Measurements from ENCODE around the gene TMEM60. TPM values are rescaled to one million over a fixed set of nuclear protein-coding genes. Genes with fewer than 3 reads are reported as not detected.

TMEM60 gene
- total and polyA plus RNA-seq, 4 donors = 4.9 to 16.7 (median 9.8) TPM

DNA sequence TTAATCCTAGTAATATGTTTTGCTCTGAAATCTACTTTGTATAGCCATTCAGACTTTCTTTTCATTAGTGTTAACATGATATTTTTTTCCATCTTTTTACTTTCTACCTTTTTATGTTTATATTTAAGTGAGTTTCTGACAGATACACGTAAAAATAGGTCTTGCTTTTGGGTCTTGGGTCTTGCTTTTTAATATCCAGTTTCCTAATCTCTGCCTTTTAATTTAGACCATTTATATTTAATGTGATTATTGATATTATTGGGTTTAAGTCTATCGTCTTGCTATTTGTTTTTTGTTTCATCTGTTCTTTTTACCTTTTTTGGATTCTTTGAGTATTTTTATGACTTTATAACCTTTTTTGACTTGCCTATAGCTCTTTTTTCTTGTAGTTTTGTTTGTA lies 8.2 kb upstream of the TMEM60 start:
- no peak for DNase-seq (ENCODE audit: low spot score)
- Histone ChIP-seq H3K27me3 (ENCODE audit: control insufficient read depth in 4 of 4, insufficient read depth in 4 of 4, low read length in 3 of 4) (no peaks in the 10 kb centered on the region), H3K9ac (ENCODE audit: low read depth in 1 of 2, low read length in 2 of 2) (no peak overlapping the region), H3K27ac (ENCODE audit: low read depth in 1 of 2, low read length in 2 of 2) (no peak overlapping the region), H3K4me3 (ENCODE audit: low read depth in 1 of 3, low read length in 3 of 3) (no peak overlapping the region), H3K4me1 (ENCODE audit: control insufficient read depth in 4 of 4, insufficient read depth in 4 of 4, low read length in 3 of 4) (peaks cover 0 to 4% (median 0%) of the 10 kb centered on the region in 4 donors), H3K9me3 (ENCODE audit: control insufficient read depth in 4 of 4, low read length in 3 of 4) (peaks cover 0 to 8% (median under 1%) of the 10 kb centered on the region in 4 donors), H3K36me3 (ENCODE audit: control insufficient read depth in 4 of 4, insufficient read depth in 3 of 4, low read depth in 1 of 4, low read length in 3 of 4) (no peaks in the 10 kb centered on the region)
- WGBS = 98% methylated on average over 2 of the region's 2 CpGs
- TF ChIP-seq SP1 (IDR thresholded peaks at IDR 0.05) = no peak
- TF ChIP-seq, protein P1, sequence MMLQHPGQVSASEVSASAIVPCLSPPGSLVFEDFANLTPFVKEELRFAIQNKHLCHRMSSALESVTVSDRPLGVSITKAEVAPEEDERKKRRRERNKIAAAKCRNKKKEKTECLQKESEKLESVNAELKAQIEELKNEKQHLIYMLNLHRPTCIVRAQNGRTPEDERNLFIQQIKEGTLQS (IDR thresholded peaks at IDR 0.05) = no peak
- TF ChIP-seq, protein P2, sequence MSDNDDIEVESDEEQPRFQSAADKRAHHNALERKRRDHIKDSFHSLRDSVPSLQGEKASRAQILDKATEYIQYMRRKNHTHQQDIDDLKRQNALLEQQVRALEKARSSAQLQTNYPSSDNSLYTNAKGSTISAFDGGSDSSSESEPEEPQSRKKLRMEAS (IDR thresholded peaks at IDR 0.05) = no peak
- TF ChIP-seq FOXA2 (IDR thresholded peaks at IDR 0.05) = no peak
- no peak for TF ChIP-seq EGR1 (IDR thresholded peaks at IDR 0.05; ENCODE audit: low read depth in 2 of 2)
- TF ChIP-seq FOXA1 (IDR thresholded peaks at IDR 0.05) = no peak
- no peak for TF ChIP-seq RAD21 (IDR thresholded peaks at IDR 0.05)
- TF ChIP-seq HNF4G (IDR thresholded peaks at IDR 0.05) = no peak
- TF ChIP-seq HNF4A (conservative IDR thresholded peaks at IDR 0.05) = no peak
- TF ChIP-seq RXRA (IDR thresholded peaks at IDR 0.05) = no peak

DNA sequence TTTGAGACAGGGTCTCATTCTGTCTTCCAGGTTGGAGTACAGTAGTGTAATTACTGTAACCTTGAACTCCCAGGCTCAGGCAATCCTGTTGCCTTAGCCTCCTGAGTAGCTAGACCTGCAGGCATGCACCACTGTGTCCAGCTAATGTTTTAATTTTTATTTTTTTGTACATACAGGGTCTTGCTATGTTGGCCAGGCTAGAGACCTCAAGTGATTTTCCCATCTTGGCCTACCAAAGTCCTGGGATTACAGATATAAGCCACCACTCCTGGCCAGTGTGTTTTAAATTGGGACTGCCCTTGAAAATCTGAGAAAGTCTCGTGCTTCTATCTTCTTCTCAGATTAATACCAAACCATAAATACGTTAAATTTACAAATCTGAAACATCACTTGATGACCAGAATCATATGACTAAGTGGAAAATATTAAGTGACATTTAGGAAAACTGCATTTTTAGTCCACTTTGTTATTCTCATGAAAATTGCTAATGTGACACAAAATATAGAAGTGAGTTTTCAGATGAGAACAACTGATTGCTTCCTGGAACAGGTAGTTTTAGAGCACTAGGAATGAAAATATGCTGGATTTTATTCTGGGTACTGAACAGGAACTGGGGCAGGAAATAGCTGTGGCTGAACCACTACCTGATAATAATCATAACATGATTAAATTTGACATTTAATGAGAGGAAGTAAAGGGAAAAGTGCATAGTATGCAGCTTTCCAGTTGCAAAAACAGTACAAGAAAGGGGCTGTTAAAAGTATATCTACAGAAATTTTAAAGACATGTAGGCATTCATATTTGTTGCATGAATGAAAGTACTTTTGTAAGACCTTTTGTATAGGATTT lies 4.5 kb upstream of the TMEM60 start:
- H3K4me1 ChIP-seq (ENCODE audit: control insufficient read depth in 4 of 4, insufficient read depth in 4 of 4, low read length in 3 of 4) = peaks cover 0 to 16% (median 9%) of the 10 kb centered on the region in 4 donors
- no peak overlapping the region for H3K9ac ChIP-seq (ENCODE audit: low read depth in 1 of 2, low read length in 2 of 2)
- TF ChIP-seq RXRA (IDR thresholded peaks at IDR 0.05) (no peak), SP1 (IDR thresholded peaks at IDR 0.05) (no peak), JUND (IDR thresholded peaks at IDR 0.05) (no peak), HNF4G (IDR thresholded peaks at IDR 0.05) (no peak), TAF1 (conservative IDR thresholded peaks at IDR 0.05) (no peak)
- H3K4me3 ChIP-seq (ENCODE audit: low read depth in 1 of 3, low read length in 3 of 3) = no peak overlapping the region
- H3K27ac ChIP-seq (ENCODE audit: low read depth in 1 of 2, low read length in 2 of 2) = no peak overlapping the region
- 80% methylated on average over 2 of the region's 2 CpGs for WGBS
- peaks cover 0 to 8% (median under 1%) of the 10 kb centered on the region in 4 donors for H3K9me3 ChIP-seq (ENCODE audit: control insufficient read depth in 4 of 4, low read length in 3 of 4)
- H3K36me3 ChIP-seq (ENCODE audit: control insufficient read depth in 4 of 4, insufficient read depth in 3 of 4, low read depth in 1 of 4, low read length in 3 of 4) = no peaks in the 10 kb centered on the region
- H3K27me3 ChIP-seq (ENCODE audit: control insufficient read depth in 4 of 4, insufficient read depth in 4 of 4, low read length in 3 of 4) = no peaks in the 10 kb centered on the region
- DNase-seq (ENCODE audit: low spot score) = no peak

DNA sequence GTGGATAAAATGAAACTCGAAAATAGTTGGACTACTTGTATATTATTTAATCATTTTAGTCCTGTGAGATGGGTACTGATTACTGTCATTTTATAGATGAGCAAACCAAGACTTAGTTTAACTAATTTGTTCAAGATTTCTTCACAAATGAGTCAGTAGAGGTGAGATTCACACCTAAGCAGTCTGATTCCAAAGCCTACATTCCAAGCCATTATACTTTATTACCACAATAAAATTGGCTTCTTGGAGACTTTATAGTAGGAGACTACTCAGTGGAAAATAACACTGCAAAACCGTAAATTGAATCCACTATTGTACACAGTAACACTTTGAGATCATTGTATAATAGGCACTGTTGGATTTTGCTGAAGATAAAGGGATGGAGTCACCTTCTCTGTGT lies 2.5 kb upstream of the TMEM60 start:
- Histone ChIP-seq H3K9me3 (ENCODE audit: control insufficient read depth in 4 of 4, low read length in 3 of 4) (no peaks in the 10 kb centered on the region), H3K4me1 (ENCODE audit: control insufficient read depth in 4 of 4, insufficient read depth in 4 of 4, low read length in 3 of 4) (peaks cover 2 to 32% (median 21%) of the 10 kb centered on the region in 4 donors), H3K4me3 (ENCODE audit: low read depth in 1 of 3, low read length in 3 of 3) (no peak overlapping the region), H3K27ac (ENCODE audit: low read depth in 1 of 2, low read length in 2 of 2) (no peak overlapping the region), H3K9ac (ENCODE audit: low read depth in 1 of 2, low read length in 2 of 2) (no peak overlapping the region), H3K27me3 (ENCODE audit: control insufficient read depth in 4 of 4, insufficient read depth in 4 of 4, low read length in 3 of 4) (no peaks in the 10 kb centered on the region), H3K36me3 (ENCODE audit: control insufficient read depth in 4 of 4, insufficient read depth in 3 of 4, low read depth in 1 of 4, low read length in 3 of 4) (no peaks in the 10 kb centered on the region)
- WGBS = 88% methylated on average over 2 of the region's 2 CpGs
- no peak for DNase-seq (ENCODE audit: low spot score)
- TF ChIP-seq YY1 (IDR thresholded peaks at IDR 0.05) (no peak), JUND (IDR thresholded peaks at IDR 0.05) (no peak), HNF4A (conservative IDR thresholded peaks at IDR 0.05) (no peak), FOXA2 (IDR thresholded peaks at IDR 0.05) (no peak), RXRA (IDR thresholded peaks at IDR 0.05) (no peak), TAF1 (conservative IDR thresholded peaks at IDR 0.05) (no peak), NR2F2 (IDR thresholded peaks at IDR 0.05) (no peak), GABPA (IDR thresholded peaks at IDR 0.05 in 1 of 2, conservative IDR thresholded peaks at IDR 0.05 in 1 of 2) (no peak), EGR1 (IDR thresholded peaks at IDR 0.05; ENCODE audit: low read depth in 2 of 2) (no peak), SP1 (IDR thresholded peaks at IDR 0.05) (no peak)
- TF ChIP-seq, protein P3, sequence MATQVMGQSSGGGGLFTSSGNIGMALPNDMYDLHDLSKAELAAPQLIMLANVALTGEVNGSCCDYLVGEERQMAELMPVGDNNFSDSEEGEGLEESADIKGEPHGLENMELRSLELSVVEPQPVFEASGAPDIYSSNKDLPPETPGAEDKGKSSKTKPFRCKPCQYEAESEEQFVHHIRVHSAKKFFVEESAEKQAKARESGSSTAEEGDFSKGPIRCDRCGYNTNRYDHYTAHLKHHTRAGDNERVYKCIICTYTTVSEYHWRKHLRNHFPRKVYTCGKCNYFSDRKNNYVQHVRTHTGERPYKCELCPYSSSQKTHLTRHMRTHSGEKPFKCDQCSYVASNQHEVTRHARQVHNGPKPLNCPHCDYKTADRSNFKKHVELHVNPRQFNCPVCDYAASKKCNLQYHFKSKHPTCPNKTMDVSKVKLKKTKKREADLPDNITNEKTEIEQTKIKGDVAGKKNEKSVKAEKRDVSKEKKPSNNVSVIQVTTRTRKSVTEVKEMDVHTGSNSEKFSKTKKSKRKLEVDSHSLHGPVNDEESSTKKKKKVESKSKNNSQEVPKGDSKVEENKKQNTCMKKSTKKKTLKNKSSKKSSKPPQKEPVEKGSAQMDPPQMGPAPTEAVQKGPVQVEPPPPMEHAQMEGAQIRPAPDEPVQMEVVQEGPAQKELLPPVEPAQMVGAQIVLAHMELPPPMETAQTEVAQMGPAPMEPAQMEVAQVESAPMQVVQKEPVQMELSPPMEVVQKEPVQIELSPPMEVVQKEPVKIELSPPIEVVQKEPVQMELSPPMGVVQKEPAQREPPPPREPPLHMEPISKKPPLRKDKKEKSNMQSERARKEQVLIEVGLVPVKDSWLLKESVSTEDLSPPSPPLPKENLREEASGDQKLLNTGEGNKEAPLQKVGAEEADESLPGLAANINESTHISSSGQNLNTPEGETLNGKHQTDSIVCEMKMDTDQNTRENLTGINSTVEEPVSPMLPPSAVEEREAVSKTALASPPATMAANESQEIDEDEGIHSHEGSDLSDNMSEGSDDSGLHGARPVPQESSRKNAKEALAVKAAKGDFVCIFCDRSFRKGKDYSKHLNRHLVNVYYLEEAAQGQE (IDR thresholded peaks at IDR 0.05) = no peak
- TF ChIP-seq, protein P1 (IDR thresholded peaks at IDR 0.05) = no peak
- TF ChIP-seq, protein P2 (IDR thresholded peaks at IDR 0.05) = no peak
- TF ChIP-seq, protein P4, sequence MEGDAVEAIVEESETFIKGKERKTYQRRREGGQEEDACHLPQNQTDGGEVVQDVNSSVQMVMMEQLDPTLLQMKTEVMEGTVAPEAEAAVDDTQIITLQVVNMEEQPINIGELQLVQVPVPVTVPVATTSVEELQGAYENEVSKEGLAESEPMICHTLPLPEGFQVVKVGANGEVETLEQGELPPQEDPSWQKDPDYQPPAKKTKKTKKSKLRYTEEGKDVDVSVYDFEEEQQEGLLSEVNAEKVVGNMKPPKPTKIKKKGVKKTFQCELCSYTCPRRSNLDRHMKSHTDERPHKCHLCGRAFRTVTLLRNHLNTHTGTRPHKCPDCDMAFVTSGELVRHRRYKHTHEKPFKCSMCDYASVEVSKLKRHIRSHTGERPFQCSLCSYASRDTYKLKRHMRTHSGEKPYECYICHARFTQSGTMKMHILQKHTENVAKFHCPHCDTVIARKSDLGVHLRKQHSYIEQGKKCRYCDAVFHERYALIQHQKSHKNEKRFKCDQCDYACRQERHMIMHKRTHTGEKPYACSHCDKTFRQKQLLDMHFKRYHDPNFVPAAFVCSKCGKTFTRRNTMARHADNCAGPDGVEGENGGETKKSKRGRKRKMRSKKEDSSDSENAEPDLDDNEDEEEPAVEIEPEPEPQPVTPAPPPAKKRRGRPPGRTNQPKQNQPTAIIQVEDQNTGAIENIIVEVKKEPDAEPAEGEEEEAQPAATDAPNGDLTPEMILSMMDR (IDR thresholded peaks at IDR 0.05; ENCODE audit: low read depth, low read length, missing input control) = no peak
- TF ChIP-seq, protein P5, sequence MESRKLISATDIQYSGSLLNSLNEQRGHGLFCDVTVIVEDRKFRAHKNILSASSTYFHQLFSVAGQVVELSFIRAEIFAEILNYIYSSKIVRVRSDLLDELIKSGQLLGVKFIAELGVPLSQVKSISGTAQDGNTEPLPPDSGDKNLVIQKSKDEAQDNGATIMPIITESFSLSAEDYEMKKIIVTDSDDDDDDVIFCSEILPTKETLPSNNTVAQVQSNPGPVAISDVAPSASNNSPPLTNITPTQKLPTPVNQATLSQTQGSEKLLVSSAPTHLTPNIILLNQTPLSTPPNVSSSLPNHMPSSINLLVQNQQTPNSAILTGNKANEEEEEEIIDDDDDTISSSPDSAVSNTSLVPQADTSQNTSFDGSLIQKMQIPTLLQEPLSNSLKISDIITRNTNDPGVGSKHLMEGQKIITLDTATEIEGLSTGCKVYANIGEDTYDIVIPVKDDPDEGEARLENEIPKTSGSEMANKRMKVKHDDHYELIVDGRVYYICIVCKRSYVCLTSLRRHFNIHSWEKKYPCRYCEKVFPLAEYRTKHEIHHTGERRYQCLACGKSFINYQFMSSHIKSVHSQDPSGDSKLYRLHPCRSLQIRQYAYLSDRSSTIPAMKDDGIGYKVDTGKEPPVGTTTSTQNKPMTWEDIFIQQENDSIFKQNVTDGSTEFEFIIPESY (IDR thresholded peaks at IDR 0.05) = no peak
